GM19238 (cell line): ENCODE data around the gene SMIM11.
"Not testable (repeated sequence)": the region's sequence is repeated elsewhere in the genome, so short reads cannot be mapped to it uniquely, and the experiment has no call there.

ENCODE experiments used
- DNase-seq: peaks from one replicate; pipeline ENCODE4 v3.0.0; 2011; ENCODE audit warnings: low spot score; ENCODE audit not compliant: insufficient read length

SMIM11 gene

DNA sequence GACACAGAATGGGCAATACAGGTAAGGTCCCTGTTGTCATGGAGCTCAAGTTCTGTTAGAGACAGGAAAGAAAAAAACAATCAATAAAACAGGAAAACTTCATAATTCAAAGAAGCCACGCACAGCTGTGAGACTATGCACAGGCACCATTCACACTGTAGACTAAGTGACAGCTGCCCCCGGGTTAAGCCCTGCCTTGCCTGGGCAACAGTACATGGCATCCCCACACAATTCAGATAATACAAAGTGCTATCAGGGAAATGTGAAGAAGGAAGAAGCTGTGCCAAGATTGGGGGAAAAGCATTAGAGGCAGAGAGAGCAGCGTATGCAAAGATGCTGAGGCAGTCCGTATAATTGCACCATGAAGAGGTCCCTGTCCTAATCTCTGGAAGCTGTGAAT is 20.5 kb upstream of the SMIM11 start:
- DNase-seq, result no peak

DNA sequence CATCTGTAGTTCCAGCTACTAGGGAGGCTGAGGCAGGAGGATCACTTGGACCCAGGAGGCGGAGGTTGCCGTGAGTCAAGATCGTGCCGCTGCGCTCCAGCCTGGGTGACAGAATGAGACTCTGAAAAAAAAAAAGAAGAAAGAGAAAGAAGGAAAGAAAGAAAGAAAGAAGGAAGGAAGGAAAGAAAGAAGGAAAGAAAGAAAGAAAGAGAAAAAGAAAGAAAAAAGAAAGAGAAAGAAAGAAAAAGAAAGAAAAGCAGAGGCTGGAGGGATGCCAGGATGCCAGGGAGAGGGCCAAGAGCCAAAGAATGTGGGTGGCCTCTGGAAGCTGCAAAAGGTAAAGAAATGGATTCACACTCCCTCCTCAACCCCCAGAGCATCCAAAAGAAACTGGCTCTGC is 19.7 kb upstream of the SMIM11 start:
- no peak for DNase-seq

GRCh38 chr21:34357889-34358288 is 17.4 kb upstream of the SMIM11 start:
- no peak for DNase-seq

- no peak for DNase-seq
Measured at GRCh38 chr21:34358866-34359265, 16.4 kb upstream of the SMIM11 start.

DNA sequence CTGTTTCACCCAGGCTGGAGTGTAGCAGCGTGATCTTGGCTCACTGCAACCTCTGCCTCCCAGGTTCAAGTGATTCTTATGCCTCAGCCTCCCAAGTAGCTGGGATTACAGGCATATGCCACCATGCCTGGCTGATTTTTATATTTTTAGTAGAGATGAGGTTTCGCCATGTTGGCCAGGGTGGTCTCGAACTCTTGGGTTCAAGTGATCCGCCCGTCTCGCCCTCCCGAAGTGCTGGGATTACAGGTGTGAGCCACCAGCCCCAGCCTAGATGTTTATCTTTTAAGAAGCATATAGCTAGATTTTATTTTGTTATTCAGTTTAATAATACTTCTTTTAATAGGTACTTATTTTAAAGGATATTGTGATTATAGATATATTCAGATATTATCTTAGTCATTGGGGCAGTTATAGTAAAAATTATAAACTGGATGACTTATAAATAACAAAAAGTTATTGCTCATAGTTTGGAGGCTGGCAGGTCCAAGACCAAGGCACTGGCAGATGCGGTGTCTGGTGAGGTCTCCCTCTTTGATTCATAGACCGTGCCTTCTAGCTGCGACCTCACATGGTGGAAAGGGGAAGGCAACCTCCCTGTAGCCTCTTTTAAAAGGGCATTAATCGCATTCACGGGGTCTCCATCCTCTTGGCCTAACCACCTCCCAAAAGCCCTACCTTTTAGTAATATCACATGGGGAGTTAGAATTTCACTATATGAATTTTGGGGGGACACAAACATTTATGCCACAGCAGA is 14.6 kb upstream of the SMIM11 start:
- no peak for DNase-seq

DNA sequence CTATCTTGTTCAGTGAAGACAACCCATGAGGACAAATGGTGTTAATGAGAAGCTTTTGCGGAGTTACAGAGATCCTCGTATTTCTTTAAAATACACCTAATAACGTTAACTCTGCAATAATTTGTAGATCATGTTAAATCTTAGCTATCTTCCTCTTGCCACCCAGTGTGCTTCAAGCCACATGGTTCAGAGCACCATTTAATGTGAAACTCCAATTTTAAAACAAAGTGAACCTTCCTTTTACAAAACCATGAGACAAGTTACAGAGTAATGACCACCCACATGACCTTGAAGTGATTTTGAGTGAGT is 13.2 kb upstream of the SMIM11 start:
- no peak for DNase-seq

DNA sequence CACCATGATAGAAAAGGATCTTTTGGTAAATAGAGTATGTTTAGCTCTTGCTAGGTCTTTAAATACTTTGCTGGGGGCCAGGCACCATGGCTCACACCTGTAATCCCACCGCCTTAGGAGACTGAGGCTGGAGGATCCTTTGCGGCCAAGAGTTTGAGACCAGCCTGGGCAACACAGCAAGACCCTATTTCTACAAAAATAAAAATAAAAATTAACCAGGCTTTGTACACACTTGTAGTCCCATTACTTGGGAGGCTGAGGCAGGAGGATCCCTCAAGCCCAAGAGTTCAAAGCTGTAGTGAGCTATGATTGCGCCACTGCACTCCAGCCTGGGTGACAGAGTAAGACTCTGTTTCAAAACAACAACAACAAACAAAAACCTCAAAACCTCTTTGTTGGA is 12.6 kb upstream of the SMIM11 start:
- no peak for DNase-seq

GRCh38 chr21:34363733-34364132 is 11.6 kb upstream of the SMIM11 start, which contains the start of gene KCNE2:
Gene KCNE2 (plus strand): TSS chr21:34364006. CDS start chr21:34370479, 6,473 bp downstream.
- DNase-seq, result no peak

DNA sequence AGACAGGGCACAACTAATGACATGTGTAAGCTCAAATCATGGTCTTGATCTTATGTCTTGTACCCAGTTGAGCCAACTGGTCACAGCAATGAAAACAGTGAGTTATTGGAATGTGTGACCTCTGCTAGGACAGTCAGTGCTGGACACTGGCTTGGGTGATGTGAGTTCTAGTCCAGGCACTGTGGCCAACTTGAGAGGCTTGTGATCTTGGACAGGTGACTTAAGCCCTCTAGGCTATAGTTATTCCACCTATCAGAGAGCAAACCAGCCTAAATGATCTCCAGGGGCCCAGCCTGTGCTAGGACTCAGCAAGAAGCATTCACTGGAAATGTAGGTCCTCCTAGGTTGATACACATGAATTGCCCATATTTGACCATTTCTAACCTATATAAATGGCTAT is 10.4 kb upstream of the SMIM11 start:
- no peak for DNase-seq

GRCh38 chr21:34365809-34366208 is 9.5 kb upstream of the SMIM11 start:
- no peak for DNase-seq

DNA sequence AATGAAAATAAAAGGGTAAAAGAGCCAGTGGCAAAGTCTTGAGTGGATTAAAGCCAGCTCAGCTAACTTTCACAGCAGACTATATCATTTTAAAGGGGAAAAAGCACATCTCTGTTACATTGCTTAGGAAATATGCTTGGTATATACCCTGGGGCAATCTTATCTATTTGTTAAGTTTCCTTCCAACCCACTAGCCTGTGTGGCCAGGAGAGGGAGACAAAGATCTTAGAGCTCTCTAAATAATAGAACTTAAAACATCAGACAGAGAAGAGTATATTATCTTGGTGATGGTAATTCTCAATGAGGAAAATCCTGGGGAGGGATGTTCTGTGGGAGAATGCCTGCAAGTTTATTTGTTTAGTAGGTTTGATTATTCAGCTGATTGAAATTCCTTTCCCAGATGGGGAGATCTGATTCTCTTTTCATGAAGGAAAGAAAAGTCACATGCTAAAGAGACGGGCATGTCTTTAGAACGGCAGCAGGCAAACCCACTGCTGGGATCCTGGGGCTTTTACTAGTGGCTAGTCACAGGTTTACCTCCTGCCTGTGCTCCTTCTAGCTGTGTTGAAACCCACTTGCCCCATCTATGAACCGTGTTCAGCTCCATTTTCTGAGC is 7.9 kb upstream of the SMIM11 start:
- DNase-seq, result no peak

DNA sequence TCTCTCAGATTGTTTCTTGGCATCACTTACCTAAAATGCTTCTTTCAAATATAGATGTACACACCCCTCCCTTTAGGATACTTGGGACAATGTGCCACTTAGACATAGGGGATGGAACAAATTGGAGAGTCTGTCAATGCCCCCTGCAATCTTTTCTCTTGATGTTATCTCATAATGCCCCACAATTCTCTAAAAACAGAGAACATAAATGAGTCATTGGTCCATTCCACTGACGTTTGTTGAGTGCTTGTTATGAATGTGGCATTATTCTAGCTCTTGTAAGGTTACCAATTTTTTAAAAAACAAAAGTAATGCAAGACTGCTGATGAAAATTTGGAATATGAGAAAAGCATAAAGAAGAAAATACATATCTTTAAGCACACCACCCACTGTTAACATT is 5.6 kb upstream of the SMIM11 start:
- no peak for DNase-seq

- DNase-seq, result no peak
Measured at GRCh38 chr21:34372321-34372720, 3.0 kb upstream of the SMIM11 start.

DNA sequence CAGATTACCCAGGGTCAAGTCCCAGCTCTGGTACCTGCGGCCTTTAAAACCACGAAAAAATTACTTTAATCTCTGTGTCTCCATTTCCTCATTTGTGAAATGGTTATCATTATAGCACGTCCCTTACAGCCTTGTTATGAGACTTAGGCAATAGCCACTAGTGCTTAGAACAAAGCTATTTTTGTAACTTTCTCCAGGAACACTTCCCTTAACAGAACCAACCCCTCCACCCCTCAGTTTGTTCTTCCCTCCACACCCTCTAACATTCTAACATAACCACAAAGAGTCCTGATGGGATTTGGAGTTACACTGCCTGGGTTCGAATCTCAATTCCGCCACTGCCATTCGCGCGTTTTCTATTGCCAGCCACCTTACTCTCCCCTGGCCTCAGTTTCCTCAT is 845 bp upstream of the SMIM11 start:
- DNase-seq, result not testable (repeated sequence)

DNA sequence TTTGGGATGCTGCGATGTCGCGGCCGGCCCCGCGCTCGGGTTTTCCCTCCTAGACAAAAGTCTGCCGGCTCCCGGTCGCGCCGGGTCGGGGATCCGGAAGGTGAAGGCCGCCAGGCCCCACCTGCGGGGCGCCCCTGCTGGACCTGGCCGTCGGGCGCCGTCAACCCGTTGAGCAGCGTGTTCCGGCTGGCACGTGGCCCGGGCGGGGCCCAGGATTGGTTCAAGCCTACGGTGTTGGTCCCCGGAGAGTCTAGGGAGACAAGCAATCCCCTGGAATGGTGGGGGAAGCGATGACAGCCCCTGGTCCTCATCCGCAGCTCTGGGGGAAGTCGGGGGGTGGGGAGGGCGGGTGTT is 289 bp downstream of the SMIM11 start:
- DNase-seq, result not testable (repeated sequence)

- DNase-seq, result not testable (repeated sequence)
Measured at GRCh38 chr21:34383138-34383537, 7.8 kb downstream of the SMIM11 start.

DNA sequence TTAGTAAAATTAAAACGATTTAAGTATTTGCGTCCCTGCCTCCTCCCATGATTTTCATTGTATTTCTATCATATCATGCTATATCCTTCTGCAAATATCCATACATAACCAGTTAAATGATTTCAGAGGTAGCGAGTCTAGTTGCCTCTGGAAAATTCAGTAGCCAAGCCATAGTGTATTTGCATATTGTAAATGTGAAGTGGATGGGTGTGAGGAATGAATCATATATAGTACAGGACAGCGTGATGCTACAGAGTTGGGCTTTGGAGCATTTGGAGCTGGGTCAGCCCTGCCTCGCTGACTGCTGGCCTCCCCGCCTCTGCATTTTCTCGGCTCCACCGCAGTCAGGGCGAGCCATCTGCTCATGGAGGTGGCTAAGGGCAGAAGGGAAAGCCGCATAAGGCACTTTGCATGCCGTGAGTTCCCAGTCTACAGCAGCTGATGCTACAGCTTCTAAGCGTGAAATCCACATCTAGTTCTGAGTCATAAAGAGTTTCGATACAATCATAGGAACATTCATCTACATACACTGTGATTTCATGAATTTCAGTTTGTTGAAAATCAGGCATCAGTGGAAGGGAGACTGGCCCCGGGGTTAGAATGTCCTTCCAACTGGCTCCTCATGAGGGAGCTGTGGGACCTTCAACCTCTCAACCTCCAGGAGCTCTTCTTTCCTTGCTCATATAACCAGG is 8.6 kb downstream of the SMIM11 start:
- DNase-seq, result not testable (repeated sequence)

GRCh38 chr21:34400522-34400921 is 25.2 kb downstream of the SMIM11 start:
- not testable (repeated sequence) for DNase-seq

GRCh38 chr21:34404742-34405141 is 29.4 kb downstream of the SMIM11 start:
- not testable (repeated sequence) for DNase-seq

DNA sequence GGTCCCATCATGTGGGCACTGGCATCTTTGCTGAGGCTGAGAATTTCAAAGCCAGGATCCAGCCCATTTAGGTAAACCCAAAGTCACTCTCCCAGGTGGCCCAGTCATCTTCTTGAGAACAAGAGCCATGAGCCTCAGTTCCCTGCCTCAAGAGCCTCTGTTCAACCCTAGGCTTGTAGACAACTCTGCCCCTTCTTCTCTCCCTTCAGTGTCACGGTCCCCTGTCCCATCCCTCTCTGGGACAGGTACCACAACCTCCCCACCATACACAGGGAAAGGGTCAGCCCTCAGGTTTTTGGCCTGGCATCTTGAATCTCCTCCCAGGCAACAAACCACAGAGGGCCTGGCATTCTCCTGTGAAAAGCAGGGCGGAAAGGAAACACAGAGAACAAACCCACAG is 30.4 kb downstream of the SMIM11 start:
- not testable (repeated sequence) for DNase-seq

DNA sequence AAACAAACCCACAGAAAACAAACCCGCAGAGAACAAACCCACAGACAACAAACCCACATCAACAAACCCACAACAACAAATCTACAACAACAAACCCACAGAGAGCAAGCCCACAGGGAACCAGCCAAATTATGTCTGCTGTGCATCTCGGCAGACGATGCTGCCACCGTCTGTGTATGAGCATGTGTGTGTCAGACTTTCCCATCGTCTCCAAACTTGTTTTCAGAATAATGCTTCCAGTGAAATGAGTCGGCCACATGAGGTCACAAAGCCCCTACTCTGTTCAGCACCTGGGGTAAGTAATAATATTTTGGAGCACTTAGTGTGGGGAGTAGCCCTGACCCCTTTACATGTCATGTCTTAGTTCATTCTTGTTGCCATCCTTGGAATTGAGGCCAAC is 30.8 kb downstream of the SMIM11 start:
- DNase-seq, result not testable (repeated sequence)

DNA sequence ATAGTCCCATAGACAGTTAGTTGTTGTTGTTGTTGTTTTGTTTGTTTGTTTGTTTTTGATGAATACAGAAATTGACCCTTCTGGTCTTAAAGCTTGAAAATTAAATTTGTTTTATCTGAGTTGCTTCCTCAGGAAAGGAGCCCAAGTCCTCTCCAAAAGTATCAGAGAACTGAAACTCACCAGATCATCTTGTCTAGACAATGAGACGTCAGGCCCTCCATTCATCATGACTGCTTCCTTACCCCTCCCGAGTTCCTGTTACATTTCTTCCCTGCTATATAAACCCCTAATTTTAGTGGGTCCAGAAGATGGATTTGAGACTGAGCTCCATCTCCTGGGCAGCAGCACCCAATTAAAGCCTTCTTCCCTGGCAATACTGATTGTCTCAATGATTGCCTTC is 31.4 kb downstream of the SMIM11 start:
- not testable (repeated sequence) for DNase-seq

- DNase-seq, result not testable (repeated sequence)
Measured at GRCh38 chr21:34407294-34407693, 32.0 kb downstream of the SMIM11 start.
